ENCODE measurements around the gene SLF2. TPM values are rescaled to one million over a fixed set of nuclear protein-coding genes. Genes with fewer than 3 reads are reported as not detected.

Gene SLF2
- total and polyA plus RNA-seq, 2 of the 8 experiments (the other 6 are each of a cell fraction or from before 2014, with no cell fraction given): 5.5 to 20.9 TPM

DNA sequence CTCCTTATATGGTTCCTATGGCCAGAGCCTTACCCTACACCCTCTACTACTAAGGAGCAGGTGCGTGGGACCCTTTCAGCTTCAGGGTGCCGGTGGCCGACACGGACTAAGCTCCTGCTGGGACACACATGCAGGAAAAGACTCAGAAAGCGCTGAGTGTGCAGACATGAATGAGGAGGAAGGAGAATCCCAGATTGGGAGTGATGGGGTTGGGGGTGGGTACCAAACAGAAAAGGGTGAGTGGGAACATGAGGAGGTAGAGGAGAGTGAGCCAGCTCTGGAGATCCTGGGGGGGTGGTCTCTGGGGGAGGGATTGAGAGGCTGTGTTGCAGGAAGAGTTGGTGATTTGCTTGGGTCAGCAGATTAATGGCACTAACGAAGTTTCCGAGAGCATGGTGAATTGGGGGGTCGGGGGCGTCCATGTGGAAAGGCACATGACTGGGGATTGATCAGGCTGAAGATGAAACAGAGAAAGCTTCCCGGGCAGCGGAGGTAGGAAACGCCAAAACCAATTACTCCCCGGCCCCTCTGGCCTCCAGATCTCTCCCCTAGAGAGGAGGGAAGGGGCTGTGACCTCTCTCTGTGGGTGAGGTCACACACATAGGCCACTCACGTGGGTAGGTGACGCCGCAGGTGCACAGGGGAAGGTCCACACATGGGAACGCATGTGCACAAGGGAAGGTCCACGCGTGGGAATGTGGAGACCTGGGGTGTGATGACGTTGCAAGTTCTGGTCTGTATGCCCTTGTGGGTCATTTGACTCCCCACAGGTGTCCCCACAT, 37.9 kb upstream of the SLF2 start:
- Histone ChIP-seq H2BK15ac (ENCODE audit: low read length) (0 out of 2 replicates have a peak overlapping the region, but pooled peaks have one; percentile 72), H3K4me1 (replicated peaks in 1 of 4; ENCODE audit: control insufficient read depth in 3 of 4, insufficient read depth in 4 of 4, low read length in 3 of 4) (peaks cover 0 to 12% (median 7%) of the 10 kb centered on the region in 4 experiments; a peak in 5 of 7 replicates), H2BK5ac (ENCODE audit: low read depth, low read length) (no peak overlapping the region), H4K20me1 (replicated peaks in 1 of 2; ENCODE audit: control insufficient read depth in 1 of 2, insufficient read depth in 2 of 2, low read length in 2 of 2) (peaks cover 0 to 2% of the 10 kb centered on the region in 2 experiments), H3K56ac (replicated peaks; ENCODE audit: insufficient read length, low read depth, low read length) (no peak overlapping the region), H3K79me1 (ENCODE audit: low read depth, low read length) (no peaks in the 10 kb centered on the region), H3K27me3 (replicated peaks in 1 of 4; ENCODE audit: control insufficient read depth in 3 of 4, extremely low read depth in 1 of 4, insufficient read depth in 3 of 4, low read length in 3 of 4) (peaks cover 0 to 17% (median 9%) of the 10 kb centered on the region in 4 experiments; a peak in 6 of 7 replicates), H3K4me3 (ENCODE audit: extremely low read depth in 1 of 4, insufficient read depth in 2 of 4, low read depth in 3 of 4, low read length in 4 of 4) (no peak overlapping the region), H4K8ac (ENCODE audit: extremely low read depth, insufficient read depth, low read length) (no peak overlapping the region), H3K9ac (replicated peaks in 1 of 4; ENCODE audit: extremely low read depth in 1 of 4, low read depth in 3 of 4, low read length in 3 of 4) (no peak overlapping the region), H2AK5ac (ENCODE audit: low read depth, low read length) (peak overlapping the region; percentile 69; the same call in 1 of the 2 replicates), H3K4me2 (ENCODE audit: insufficient read depth in 1 of 2, low read depth in 2 of 2, low read length in 2 of 2) (no peak overlapping the region), H3K36me3 (ENCODE audit: control insufficient read depth in 2 of 4, insufficient read depth in 4 of 4, low read length in 3 of 4) (no peaks in the 10 kb centered on the region), H2BK20ac (ENCODE audit: low read length) (0 out of 2 replicates have a peak overlapping the region, but pooled peaks have one; percentile 35), H4K5ac (ENCODE audit: insufficient read length, low read depth, low read length) (no peak overlapping the region), H2BK120ac (replicated peaks; ENCODE audit: low read depth, low read length) (no peak overlapping the region), H3K4ac (replicated peaks; ENCODE audit: insufficient read length, low read depth, low read length) (peak overlapping the region; percentile 11), H3K14ac (ENCODE audit: insufficient read length) (no peak overlapping the region), H3K18ac (ENCODE audit: extremely low read depth, low read length) (no peak overlapping the region), H4K91ac (replicated peaks; ENCODE audit: insufficient read length, low read length) (peak overlapping the region; percentile 49), H2BK12ac (ENCODE audit: low read depth, low read length) (peak overlapping the region; percentile 44; the same call in 1 of the 2 replicates), H2AFZ (ENCODE audit: low read length) (no peak overlapping the region), H3K9me3 (ENCODE audit: insufficient read depth in 2 of 2, low read depth in 1 of 2, low read length in 1 of 2) (no peaks in the 10 kb centered on the region), H3K27ac (ENCODE audit: low read depth, low read length) (no peak overlapping the region), H3K79me2 (ENCODE audit: control insufficient read depth in 1 of 2, insufficient read depth in 2 of 2, low read length in 2 of 2) (no peaks in the 10 kb centered on the region), H3K23ac (ENCODE audit: insufficient read length) (no peak overlapping the region), H3K23me2 (ENCODE audit: low read depth, low read length) (no peaks in the 10 kb centered on the region; the same call in 1 of the 2 replicates)
- TF ChIP-seq BCL11A (IDR thresholded peaks at IDR 0.05; ENCODE audit: low read depth in 2 of 2, low read length in 2 of 2) (no peak), RAD21 (IDR thresholded peaks at IDR 0.05 in 1 of 2, conservative IDR thresholded peaks at IDR 0.05 in 1 of 2; ENCODE audit: low read depth in 2 of 2, low read length in 2 of 2) (no peak), RNF2 (IDR thresholded peaks at IDR 0.05; ENCODE audit: borderline replicate concordance, low read depth, low read length, missing control alignments, poor library complexity, severe bottlenecking) (no peak), BRCA1 (IDR thresholded peaks at IDR 0.05; ENCODE audit: low read depth, low read length) (no peak)
- no peak for DNase-seq (ENCODE audit: low read depth in 1 of 2, low spot score in 2 of 2)
- ChIA-PET CTCF (ENCODE audit: partially characterized antibody) (interaction anchor here (0.7 to 10.6 kb wide), 23 partner anchors 8 to 312 kb away, joined by 3 to 110 read pairs (median 6); partner anchors contain the start of gene PAX2), POLR2A (ENCODE audit: partially characterized antibody) (interaction anchor here (6.6 kb wide), 1 partner anchor 313 kb away, joined by 29 read pairs; no protein-coding TSS in a partner anchor)
- no peak for FAIRE-seq
- 82% methylated on average over 9 of the region's 20 CpGs; no CpG with 5 or more reads in 1 of the 2 experiments for WGBS, 2 experiments (ENCODE audit: extremely low coverage in 1 of 2, insufficient coverage in 1 of 2, insufficient read length in 1 of 2, insufficient replicate concordance in 2 of 2, low coverage in 1 of 2, low lambda C conversion rate in 2 of 2, missing lambda C conversion rate in 1 of 2)
